Neural crest cell (in vitro differentiated cells): ENCODE results near the gene SBF2. TPM values are rescaled to one million over a fixed set of nuclear protein-coding genes. Genes with fewer than 3 reads are reported as not detected.
A peak's percentile ranks its signal among the peaks of the same experiment; 100 is the strongest.

Source experiments
- DNase-seq: peaks from one replicate; pipeline ENCODE4 v3.0.0; 2021; ENCODE audit warnings: low read depth, mixed read lengths, low spot score
- H3K27ac Mint-ChIP-seq: one replicate; pipeline ENCODE4 v1.8.0; 2021; ENCODE audit warnings: mild to moderate bottlenecking, mixed read lengths; ENCODE audit not compliant: unreplicated experiment
- H3K27me3 Mint-ChIP-seq: 2 replicates; pipeline ENCODE4 v1.8.0; 2021; ENCODE audit warnings: low read depth, mild to moderate bottlenecking, mixed read lengths
- H3K36me3 Mint-ChIP-seq: 2 replicates; pipeline ENCODE4 v1.8.0; 2021; ENCODE audit warnings: low read depth, mild to moderate bottlenecking, mixed read lengths
- H3K4me1 Mint-ChIP-seq: 2 replicates; pipeline ENCODE4 v1.8.0; 2021; ENCODE audit warnings: mixed read lengths
- H3K4me3 Mint-ChIP-seq: one replicate; pipeline ENCODE4 v1.8.0; 2021; ENCODE audit warnings: mild to moderate bottlenecking, mixed read lengths
- H3K9me3 Mint-ChIP-seq: 2 replicates; pipeline ENCODE4 v1.8.0; 2021; ENCODE audit warnings: mixed read lengths
- CTCF ChIP-seq: fragments of 200-600 bp; sonication (generic); conservative IDR thresholded peaks from 2 replicates; pipeline ENCODE4 v1.5.0; 2021; ENCODE audit warnings: antibody characterized with exemption, mild to moderate bottlenecking
- total RNA-seq: library from RNA; stranded (reverse); gene quantifications from 2 replicates; pipeline ENCODE4 v1.2.1, GENCODE V29; 2021

The SBF2 gene
- total RNA-seq, 1 donor from 2014 or later: 30.2 TPM

DNA sequence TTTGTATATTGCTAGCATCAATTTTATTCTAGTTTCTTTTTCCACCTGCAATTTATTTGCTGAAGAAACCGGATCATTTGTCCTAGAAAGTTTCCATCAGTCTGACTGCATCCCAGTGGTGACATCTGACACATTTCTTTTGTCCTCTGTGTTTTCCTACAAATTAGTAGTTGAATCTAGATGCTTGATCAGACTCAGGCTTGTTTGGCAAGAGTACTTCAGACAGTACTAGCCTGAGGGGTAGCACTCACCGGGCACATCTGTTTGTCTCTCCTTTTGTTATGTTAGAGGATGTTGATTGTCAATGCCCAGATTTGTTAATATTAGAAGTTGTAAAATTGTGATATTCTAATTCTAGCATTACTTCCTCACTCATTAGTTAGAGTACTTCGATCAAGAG lies 425.4 kb downstream of the SBF2 start:
- peaks cover 24% of the 10 kb centered on the region for H3K9me3 Mint-ChIP-seq
- no peak overlapping the region for H3K27ac Mint-ChIP-seq
- H3K4me1 Mint-ChIP-seq: peaks cover 11% of the 10 kb centered on the region
- TF ChIP-seq CTCF: no peak
- H3K27me3 Mint-ChIP-seq: no peaks in the 10 kb centered on the region
- peaks cover 36% of the 10 kb centered on the region for H3K36me3 Mint-ChIP-seq
- no peak overlapping the region for H3K4me3 Mint-ChIP-seq
- DNase-seq: no peak

- Mint-ChIP-seq H3K4me3 (no peak overlapping the region), H3K9me3 (peaks cover 8% of the 10 kb centered on the region), H3K27me3 (no peaks in the 10 kb centered on the region), H3K4me1 (peaks cover 15% of the 10 kb centered on the region), H3K27ac (no peak overlapping the region), H3K36me3 (peaks cover 9% of the 10 kb centered on the region)
- TF ChIP-seq CTCF: no peak
- DNase-seq: no peak
Measured at GRCh38 chr11:9862981-9863380, 431.0 kb downstream of the SBF2 start.

GRCh38 chr11:9861860-9862725 lies 431.9 kb downstream of the SBF2 start:
- no peaks in the 10 kb centered on the region for H3K27me3 Mint-ChIP-seq
- peak; percentile 45 for DNase-seq
- H3K4me1 Mint-ChIP-seq: peaks cover 15% of the 10 kb centered on the region
- peaks cover 3% of the 10 kb centered on the region for H3K9me3 Mint-ChIP-seq
- peaks cover 6% of the 10 kb centered on the region for H3K36me3 Mint-ChIP-seq
- TF ChIP-seq CTCF: peak; percentile 80
- H3K27ac Mint-ChIP-seq: no peak overlapping the region
- no peak overlapping the region for H3K4me3 Mint-ChIP-seq

DNA sequence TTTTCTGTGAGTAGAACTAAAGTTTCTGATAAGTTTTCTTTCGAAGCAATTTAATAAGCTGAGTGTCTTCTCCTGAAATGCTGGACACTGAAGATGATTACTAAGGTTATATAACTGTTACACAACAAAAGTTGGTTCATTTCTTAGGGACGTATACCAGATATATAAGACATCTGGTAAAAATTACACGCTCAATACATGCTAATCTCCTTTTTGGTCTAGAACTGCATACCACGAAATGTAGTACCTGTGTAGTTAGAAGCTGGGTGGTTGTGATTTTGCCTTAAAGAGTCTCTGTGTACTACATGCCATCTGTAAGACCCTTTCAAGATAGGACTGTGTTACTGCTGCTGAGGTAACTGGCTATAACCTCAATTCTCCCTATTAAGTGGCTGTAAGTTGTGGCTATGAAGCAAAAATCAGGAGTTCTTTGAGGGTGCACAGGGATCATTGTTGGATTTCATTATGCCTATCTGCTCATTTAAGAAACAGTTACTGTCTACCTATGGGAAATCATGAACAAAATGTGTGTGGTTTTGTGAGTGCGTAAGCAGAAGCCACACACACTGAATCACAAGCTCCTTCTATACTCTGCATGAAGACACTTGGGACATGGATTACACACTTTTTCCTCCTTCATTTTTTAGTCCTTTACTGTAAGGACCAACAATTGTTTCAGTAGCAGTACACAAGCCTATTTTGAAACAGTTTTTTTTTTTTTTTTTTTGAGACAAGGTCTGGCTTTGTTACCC lies 434.3 kb downstream of the SBF2 start:
- no peaks in the 10 kb centered on the region for H3K9me3 Mint-ChIP-seq
- H3K4me1 Mint-ChIP-seq: peaks cover 15% of the 10 kb centered on the region
- no peak for TF ChIP-seq CTCF
- DNase-seq: no peak
- H3K27ac Mint-ChIP-seq: no peak overlapping the region
- no peaks in the 10 kb centered on the region for H3K27me3 Mint-ChIP-seq
- H3K36me3 Mint-ChIP-seq: no peaks in the 10 kb centered on the region
- no peak overlapping the region for H3K4me3 Mint-ChIP-seq

GRCh38 chr11:9858822-9859221 lies 435.2 kb downstream of the SBF2 start:
- peaks cover 15% of the 10 kb centered on the region for H3K4me1 Mint-ChIP-seq
- DNase-seq: no peak

More at GRCh38 chr11:9858822-9859221, 435.2 kb downstream of the SBF2 start:
- TF ChIP-seq CTCF: no peak
- H3K27me3 Mint-ChIP-seq: no peaks in the 10 kb centered on the region
- H3K9me3 Mint-ChIP-seq: no peaks in the 10 kb centered on the region
- H3K27ac Mint-ChIP-seq: peak overlapping the region; percentile 44
- H3K36me3 Mint-ChIP-seq: no peaks in the 10 kb centered on the region
- H3K4me3 Mint-ChIP-seq: no peak overlapping the region
